Gastroesophageal sphincter (tissue), 4 donors: ENCODE measurements around the gene SH3RF3. TPM values are rescaled to one million over a fixed set of nuclear protein-coding genes. Genes with fewer than 3 reads are reported as not detected.

Experiments
- ATAC-seq: fragments of 150-250 bp; one replicate; pipeline ENCODE4 v1.9.1; 2016; ENCODE audit warnings: mild to moderate bottlenecking, moderate library complexity
- H3K27ac ChIP-seq, 4 donors: fragments of 200-600 bp; sonication (generic) in 3 of 4; 1 replicate in 3 of 4; 2 replicates in 1 of 4; pipeline ENCODE4 v1.5.1; 2016 to 2019
- H3K27me3 ChIP-seq: fragments of 200-600 bp; sonication (generic); one replicate; pipeline ENCODE4 v1.5.1; 2019
- H3K36me3 ChIP-seq, 2 donors: fragments of 200-600 bp; sonication (generic); one replicate each; pipeline ENCODE4 v1.5.1; 2019; ENCODE audit warnings: control low read depth in 1 of 2
- H3K4me1 ChIP-seq, 3 donors: fragments of 200-600 bp; sonication (generic); 1 replicate in 2 of 3; 2 replicates in 1 of 3; pipeline ENCODE4 v1.5.1; 2016 to 2019; ENCODE audit warnings: control low read depth in 2 of 3
- H3K4me3 ChIP-seq, 2 donors: fragments of 200-600 bp; sonication (generic); one replicate each; pipeline ENCODE4 v1.5.1; 2019; ENCODE audit warnings: mild to moderate bottlenecking in 1 of 2, moderate library complexity in 1 of 2
- H3K9me3 ChIP-seq, 3 donors: fragments of 200-600 bp; sonication (generic); one replicate each; pipeline ENCODE4 v1.5.1; 2017 to 2019; ENCODE audit warnings: control low read depth in 2 of 3
- CTCF ChIP-seq, 4 experiments: fragments of 200-600 bp in 2 of 4; fragments of 450-650 bp in 2 of 4; sonication (generic) in 1 of 4; IDR thresholded peaks; one replicate each; pipeline ENCODE4 v1.5.1; 2017 to 2019; ENCODE audit warnings: antibody characterized with exemption in 4 of 4, mild to moderate bottlenecking in 2 of 4, moderate library complexity in 2 of 4
- EP300 ChIP-seq: sonication (generic); formaldehyde crosslinking; IDR thresholded peaks from one replicate; pipeline ENCODE4 v1.6.1; 2017; ENCODE audit warnings: antibody characterized with exemption, mild to moderate bottlenecking
- POLR2A ChIP-seq, 2 donors: fragments of 450-650 bp; IDR thresholded peaks; one replicate each; pipeline ENCODE4 v1.6.1; 2017; ENCODE audit warnings: antibody characterized with exemption in 2 of 2, mild to moderate bottlenecking in 2 of 2, moderate library complexity in 1 of 2
- POLR2AphosphoS5 ChIP-seq: sonication (generic); formaldehyde crosslinking; IDR thresholded peaks from one replicate; pipeline ENCODE4 v1.6.1; 2017; ENCODE audit warnings: antibody characterized with exemption
- WGBS, 2 donors: methylation state at CpG; one replicate each; pipeline ENCODE4 v1.1.5; 2018; ENCODE audit warnings: low coverage in 1 of 2; 5-methylcytosine and 5-hydroxymethylcytosine counted together
- total RNA-seq, 4 donors: library from RNA; depleted of rRNA; stranded (reverse); fragments of >200 nt; gene quantifications; one replicate each; pipeline ENCODE4 v1.1.0, GENCODE V29; 2016

Gene SH3RF3
- total RNA-seq, 4 donors from 2014 or later, result 10.1 to 15.8 (median 13.2) TPM

GRCh38 chr2:109208951-109209335 is 79.9 kb downstream of the SH3RF3 start:
- Histone ChIP-seq H3K4me1 (peaks cover 0 to 33% (median 16%) of the 10 kb centered on the region in 3 donors), H3K27me3 (no peaks in the 10 kb centered on the region), H3K27ac (peak overlapping the region in 3 of 4 donors; percentile 38 to 67 (median 45)), H3K9me3 (peaks cover 0 to 7% (median 0%) of the 10 kb centered on the region in 3 donors), H3K36me3 (no peaks in the 10 kb centered on the region), H3K4me3 (no peak overlapping the region)
- ATAC-seq, result no peak
- 83 to 100% methylated on average over 1 to 2 of the region's 6 CpGs for WGBS, 2 donors
- TF ChIP-seq CTCF (IDR thresholded peaks at IDR 0.05) (no peak), POLR2A (IDR thresholded peaks at IDR 0.05) (no peak), EP300 (no peak), POLR2AphosphoS5 (no peak)

DNA sequence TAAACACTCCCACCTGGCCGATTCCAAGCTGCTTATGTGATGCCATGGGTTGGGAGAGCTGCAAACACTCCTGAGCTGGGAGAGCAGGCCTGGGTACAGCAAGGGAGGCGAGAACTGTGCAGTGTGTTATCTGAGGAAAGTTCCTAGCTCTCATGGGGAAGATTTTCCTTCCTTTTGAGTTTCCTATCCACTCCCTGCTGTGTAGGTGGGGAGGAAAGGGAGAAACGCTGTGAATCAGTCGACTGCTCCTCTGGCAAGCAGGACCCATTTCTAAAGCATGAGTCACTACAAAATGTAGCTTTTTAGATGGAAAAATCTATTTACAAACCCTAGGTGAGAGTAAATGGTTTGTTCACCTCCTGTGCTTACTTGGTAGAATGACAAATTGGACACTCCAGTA is 80.4 kb downstream of the SH3RF3 start:
- TF ChIP-seq EP300, result no peak
- TF ChIP-seq CTCF (IDR thresholded peaks at IDR 0.05), result no peak
- TF ChIP-seq POLR2A (IDR thresholded peaks at IDR 0.05), result no peak
- no peak for TF ChIP-seq POLR2AphosphoS5
- 0 to 42% methylated on average over 1 to 3 of the region's 4 CpGs for WGBS, 2 donors
- peaks cover 0 to 7% (median 0%) of the 10 kb centered on the region in 3 donors for H3K9me3 ChIP-seq
- H3K4me3 ChIP-seq, result no peak overlapping the region
- peak overlapping the region in 3 of 4 donors; percentile 38 to 67 (median 45) for H3K27ac ChIP-seq
- H3K36me3 ChIP-seq, result no peaks in the 10 kb centered on the region
- no peaks in the 10 kb centered on the region for H3K27me3 ChIP-seq
- ATAC-seq, result peak; percentile 57
- H3K4me1 ChIP-seq, result peaks cover 0 to 38% (median 16%) of the 10 kb centered on the region in 3 donors

DNA sequence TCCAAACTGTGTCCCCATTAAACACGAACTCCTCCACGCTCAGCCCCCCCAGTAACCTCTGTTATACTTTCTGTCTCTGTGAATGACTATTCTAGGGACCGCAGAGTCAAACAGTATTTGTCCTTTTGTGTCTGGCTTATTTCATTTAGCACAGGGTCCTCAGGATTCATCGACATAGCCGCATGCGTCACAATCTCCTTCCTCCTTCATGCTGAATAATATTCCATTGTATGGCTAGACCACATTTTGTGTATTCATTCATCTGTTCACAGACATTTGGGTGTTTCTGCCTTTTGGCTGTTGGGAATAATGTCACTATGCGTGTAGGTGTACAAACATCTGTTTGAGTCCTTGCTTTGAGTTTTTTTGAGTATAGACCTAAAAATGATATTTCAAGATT is 80.9 kb downstream of the SH3RF3 start:
- H3K27me3 ChIP-seq, result no peaks in the 10 kb centered on the region
- H3K4me1 ChIP-seq, result peaks cover 0 to 38% (median 16%) of the 10 kb centered on the region in 3 donors
- H3K27ac ChIP-seq, result peak overlapping the region in 2 of 4 donors; percentile 45 to 67
- 74 to 87% methylated on average over 7 of the region's 7 CpGs for WGBS, 2 donors
- no peak for TF ChIP-seq POLR2AphosphoS5
- no peak for TF ChIP-seq CTCF (IDR thresholded peaks at IDR 0.05)
- no peak for TF ChIP-seq EP300
- no peak for TF ChIP-seq POLR2A (IDR thresholded peaks at IDR 0.05)
- peaks cover 0 to 7% (median 0%) of the 10 kb centered on the region in 3 donors for H3K9me3 ChIP-seq
- no peak overlapping the region for H3K4me3 ChIP-seq
- ATAC-seq, result no peak
- no peaks in the 10 kb centered on the region for H3K36me3 ChIP-seq

DNA sequence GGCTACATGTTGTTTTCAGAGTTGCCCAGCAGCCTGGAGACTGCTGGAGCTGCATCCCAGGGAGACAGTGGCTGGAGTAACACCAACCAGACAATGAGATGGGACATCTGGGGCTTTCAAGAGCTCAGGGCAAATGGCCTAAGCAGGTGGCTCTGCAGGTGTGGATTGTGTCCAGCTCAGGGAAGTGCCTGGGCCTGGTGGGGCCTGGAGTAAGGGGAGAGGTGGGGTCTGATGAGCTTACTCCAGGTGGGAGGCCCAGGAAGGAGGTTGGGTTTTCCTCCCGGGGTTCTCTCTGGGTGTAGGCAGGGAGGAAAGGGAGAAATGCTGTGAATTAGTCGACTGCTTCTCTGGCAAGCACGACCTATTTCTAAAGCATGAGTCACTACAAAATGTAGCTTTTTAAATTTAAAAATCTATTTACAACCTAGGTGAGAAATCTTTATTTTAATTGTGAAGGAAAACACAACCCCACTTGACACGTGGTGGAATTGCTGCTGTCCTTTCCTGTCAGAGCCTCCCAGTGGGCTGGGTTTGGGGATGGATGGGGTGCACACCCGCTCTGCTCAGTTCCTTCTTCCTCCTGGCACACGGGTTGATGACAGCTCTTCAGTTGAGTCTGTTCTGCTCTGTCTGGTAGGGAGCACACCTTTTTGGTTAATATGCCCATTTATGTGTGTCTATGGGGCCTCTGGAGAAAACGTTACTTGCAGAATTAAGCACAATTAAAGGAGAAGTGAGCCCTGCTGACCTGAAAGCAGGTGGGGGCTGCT is 81.6 kb downstream of the SH3RF3 start:
- no peak overlapping the region for H3K4me3 ChIP-seq
- H3K36me3 ChIP-seq, result no peaks in the 10 kb centered on the region
- H3K4me1 ChIP-seq, result peaks cover 0 to 38% (median 16%) of the 10 kb centered on the region in 3 donors
- TF ChIP-seq POLR2A (IDR thresholded peaks at IDR 0.05) (no peak), EP300 (no peak), CTCF (IDR thresholded peaks at IDR 0.05) (no peak), POLR2AphosphoS5 (no peak)
- WGBS, 2 donors, result 11 to 12% methylated on average over 3 to 7 of the region's 7 CpGs
- H3K27ac ChIP-seq, result peak overlapping the region in 2 of 4 donors; percentile 23 to 67
- no peaks in the 10 kb centered on the region for H3K27me3 ChIP-seq
- no peak for ATAC-seq
- H3K9me3 ChIP-seq, result peaks cover 0 to 7% (median 0%) of the 10 kb centered on the region in 3 donors

- H3K4me1 ChIP-seq, result peaks cover 0 to 38% (median 16%) of the 10 kb centered on the region in 3 donors
- TF ChIP-seq POLR2AphosphoS5 (no peak), POLR2A (IDR thresholded peaks at IDR 0.05) (no peak), CTCF (IDR thresholded peaks at IDR 0.05) (no peak), EP300 (no peak)
- H3K27ac ChIP-seq, result no peak overlapping the region
- H3K4me3 ChIP-seq, result no peak overlapping the region
- peaks cover 0 to 7% (median 0%) of the 10 kb centered on the region in 3 donors for H3K9me3 ChIP-seq
- 79 to 91% methylated on average over 9 of the region's 10 CpGs for WGBS, 2 donors
- no peaks in the 10 kb centered on the region for H3K27me3 ChIP-seq
- no peaks in the 10 kb centered on the region for H3K36me3 ChIP-seq
- ATAC-seq, result no peak
Observed at GRCh38 chr2:109211315-109211714, 82.3 kb downstream of the SH3RF3 start.
